Fibroblast of lung (primary cell): ENCODE data around the gene OSBP2. TPM values are rescaled to one million over a fixed set of nuclear protein-coding genes. Genes with fewer than 3 reads are reported as not detected.
A peak's percentile ranks its signal among the peaks of the same experiment; 100 is the strongest.

ENCODE experiments used
- DNase-seq, 2 donors: peaks; one replicate each; pipeline versions ENCODE4 v3.0.0 to v3.0.0-alpha.2; 2010; ENCODE audit warnings: low read depth in 2 of 2
- H2AFZ ChIP-seq: 2 replicates; pipeline ENCODE4 v1.5.1; 2012; ENCODE audit warnings: low read length, control low read depth, inconsistent platforms
- H3K27ac ChIP-seq: 2 replicates; pipeline ENCODE4 v1.5.1; 2011; ENCODE audit warnings: low read length, control low read depth; ENCODE audit not compliant: insufficient read depth
- H3K27me3 ChIP-seq: 2 replicates; pipeline ENCODE4 v1.5.1; 2011; ENCODE audit warnings: mild to moderate bottlenecking, low read length; ENCODE audit not compliant: control insufficient read depth, insufficient read depth
- H3K36me3 ChIP-seq: 2 replicates; pipeline ENCODE4 v1.5.1; 2011; ENCODE audit warnings: low read length; ENCODE audit not compliant: control insufficient read depth, insufficient read depth
- H3K4me1 ChIP-seq: 2 replicates; pipeline ENCODE4 v1.5.1; 2011; ENCODE audit warnings: low read length; ENCODE audit not compliant: control insufficient read depth, insufficient read depth; ENCODE audit errors: extremely low read depth
- H3K4me2 ChIP-seq: 2 replicates; pipeline ENCODE4 v1.5.1; 2011; ENCODE audit warnings: low read length, control low read depth; ENCODE audit not compliant: insufficient read depth; ENCODE audit errors: extremely low read depth
- H3K4me3 ChIP-seq, 4 experiments: fragments of 200-600 bp in 1 of 4; sonication (generic) in 1 of 4; replicated peaks in 1 of 4; 2 replicates each; pipeline ENCODE4 v1.5.1; 2011 to 2016; ENCODE audit warnings: low read length in 4 of 4, low read depth in 3 of 4, mild to moderate bottlenecking in 3 of 4, control low read depth in 2 of 4, inconsistent platforms in 1 of 4, mixed read lengths in 1 of 4; ENCODE audit not compliant: insufficient read depth in 1 of 4; ENCODE audit errors: control extremely low read depth in 1 of 4
- H3K79me2 ChIP-seq: 2 replicates; pipeline ENCODE4 v1.5.1; 2012; ENCODE audit warnings: mild to moderate bottlenecking, low read length, inconsistent platforms; ENCODE audit not compliant: control insufficient read depth, insufficient read depth
- H3K9ac ChIP-seq: 2 replicates; pipeline ENCODE4 v1.5.1; 2011; ENCODE audit warnings: mild to moderate bottlenecking, low read length, control low read depth; ENCODE audit not compliant: insufficient read depth
- H3K9me3 ChIP-seq: 2 replicates; pipeline ENCODE4 v1.5.1; 2012; ENCODE audit warnings: low read depth, low read length; ENCODE audit not compliant: control insufficient read depth, insufficient read depth
- H4K20me1 ChIP-seq: 2 replicates; pipeline ENCODE4 v1.5.1; 2011; ENCODE audit warnings: low read length; ENCODE audit not compliant: control insufficient read depth, insufficient read depth; ENCODE audit errors: extremely low read depth
- EZH2 ChIP-seq: IDR thresholded peaks from 2 replicates; pipeline ENCODE4 v1.5.1; 2012; ENCODE audit warnings: low read length, control low read depth, mild to moderate bottlenecking; ENCODE audit errors: missing control alignments
- polyA plus RNA-seq, 2 donors: library from polyadenylated mRNA; depleted of rRNA in 1 of 2; stranded (reverse) in 1 of 2; unstranded in 1 of 2; fragments of >200 nt; gene quantifications; 2 replicates each; pipeline ENCODE4 v1.2.1, GENCODE V29; 2011 to 2012; ENCODE audit warnings: missing spikeins in 1 of 2
- total RNA-seq: library from RNA; depleted of rRNA; stranded (reverse); fragments of >200 nt; gene quantifications from 2 replicates; pipeline ENCODE4 v1.2.1, GENCODE V29; 2014
- TF ChIP-seq, protein P1 (sequence below), 2 donors: IDR thresholded peaks in 1 of 2; conservative IDR thresholded peaks in 1 of 2; 1 replicate in 1 of 2; 2 replicates in 1 of 2; pipeline ENCODE4 v1.5.1; 2011 to 2012; ENCODE audit warnings: low read length in 2 of 2, control low read depth in 1 of 2, inconsistent platforms in 1 of 2, low read depth in 1 of 2, mild to moderate bottlenecking in 1 of 2

OSBP2 gene
- total and polyA plus RNA-seq, 2 donors (not counting 1 experiment from before 2014, with no cell fraction given) = 0.40 to 3.8 TPM

DNA sequence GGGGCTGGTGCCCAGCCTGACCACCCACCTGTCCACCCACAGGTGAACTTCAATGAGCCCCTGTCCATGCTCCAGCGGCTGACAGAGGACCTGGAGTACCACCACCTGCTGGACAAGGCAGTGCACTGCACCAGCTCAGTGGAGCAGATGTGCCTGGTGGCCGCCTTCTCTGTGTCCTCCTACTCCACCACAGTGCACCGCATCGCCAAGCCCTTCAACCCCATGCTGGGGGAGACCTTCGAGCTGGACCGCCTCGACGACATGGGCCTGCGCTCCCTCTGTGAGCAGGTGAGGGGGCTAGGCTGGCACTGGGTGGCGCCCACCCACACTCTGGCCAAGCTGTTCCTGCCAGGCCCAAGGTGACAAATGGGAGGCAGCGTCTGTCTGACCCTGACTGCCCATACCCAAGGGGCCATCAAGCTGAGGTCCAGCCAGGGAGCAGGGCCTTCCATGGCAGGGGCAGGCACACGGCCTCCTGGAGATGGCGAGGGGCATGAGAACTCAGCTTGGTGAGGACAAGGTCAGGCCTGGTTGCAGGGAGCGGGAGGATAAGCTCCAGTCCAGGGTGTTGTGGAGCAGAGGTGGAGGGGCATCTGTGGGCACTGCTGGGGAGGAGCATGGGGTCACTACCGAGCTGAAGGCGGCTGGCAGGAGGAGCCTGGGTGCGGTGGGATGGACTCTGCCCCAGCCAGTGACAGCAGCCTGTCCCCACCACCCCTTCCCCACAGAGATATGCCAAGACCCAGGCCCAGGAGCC, 196.2 kb downstream of the OSBP2 start:
- H3K27me3 ChIP-seq = no peaks in the 10 kb centered on the region
- no peak overlapping the region for H3K27ac ChIP-seq
- no peak overlapping the region for H3K9ac ChIP-seq
- no peaks in the 10 kb centered on the region for H3K9me3 ChIP-seq
- H3K4me3 ChIP-seq = no peak overlapping the region
- H4K20me1 ChIP-seq = no peaks in the 10 kb centered on the region
- no peak overlapping the region for H3K4me2 ChIP-seq
- TF ChIP-seq, protein P1, sequence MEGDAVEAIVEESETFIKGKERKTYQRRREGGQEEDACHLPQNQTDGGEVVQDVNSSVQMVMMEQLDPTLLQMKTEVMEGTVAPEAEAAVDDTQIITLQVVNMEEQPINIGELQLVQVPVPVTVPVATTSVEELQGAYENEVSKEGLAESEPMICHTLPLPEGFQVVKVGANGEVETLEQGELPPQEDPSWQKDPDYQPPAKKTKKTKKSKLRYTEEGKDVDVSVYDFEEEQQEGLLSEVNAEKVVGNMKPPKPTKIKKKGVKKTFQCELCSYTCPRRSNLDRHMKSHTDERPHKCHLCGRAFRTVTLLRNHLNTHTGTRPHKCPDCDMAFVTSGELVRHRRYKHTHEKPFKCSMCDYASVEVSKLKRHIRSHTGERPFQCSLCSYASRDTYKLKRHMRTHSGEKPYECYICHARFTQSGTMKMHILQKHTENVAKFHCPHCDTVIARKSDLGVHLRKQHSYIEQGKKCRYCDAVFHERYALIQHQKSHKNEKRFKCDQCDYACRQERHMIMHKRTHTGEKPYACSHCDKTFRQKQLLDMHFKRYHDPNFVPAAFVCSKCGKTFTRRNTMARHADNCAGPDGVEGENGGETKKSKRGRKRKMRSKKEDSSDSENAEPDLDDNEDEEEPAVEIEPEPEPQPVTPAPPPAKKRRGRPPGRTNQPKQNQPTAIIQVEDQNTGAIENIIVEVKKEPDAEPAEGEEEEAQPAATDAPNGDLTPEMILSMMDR (conservative IDR thresholded peaks at IDR 0.05 in 1 of 2, IDR thresholded peaks at IDR 0.05 in 1 of 2; ENCODE audit: low read depth in 1 of 2, low read length in 2 of 2) = peak; percentile 59 to 90
- TF ChIP-seq EZH2 = no peak
- H2AFZ ChIP-seq = no peak overlapping the region
- no peaks in the 10 kb centered on the region for H3K36me3 ChIP-seq
- no peaks in the 10 kb centered on the region for H3K79me2 ChIP-seq
- no peaks in the 10 kb centered on the region for H3K4me1 ChIP-seq
- DNase-seq = peak; percentile 10 to 23

GRCh38 chr22:30891443-30891755, 196.7 kb downstream of the OSBP2 start:
- Histone ChIP-seq H3K36me3 (no peaks in the 10 kb centered on the region), H3K4me2 (no peak overlapping the region), H3K27ac (no peak overlapping the region), H3K79me2 (no peaks in the 10 kb centered on the region), H3K9me3 (no peaks in the 10 kb centered on the region), H3K4me3 (no peak overlapping the region), H2AFZ (no peak overlapping the region), H3K9ac (no peak overlapping the region), H3K27me3 (no peaks in the 10 kb centered on the region), H4K20me1 (no peaks in the 10 kb centered on the region), H3K4me1 (no peaks in the 10 kb centered on the region)
- TF ChIP-seq, protein P1 (conservative IDR thresholded peaks at IDR 0.05 in 1 of 2, IDR thresholded peaks at IDR 0.05 in 1 of 2; ENCODE audit: low read depth in 1 of 2, low read length in 2 of 2) = no peak
- TF ChIP-seq EZH2 = no peak
- no peak for DNase-seq

GRCh38 chr22:30891781-30892180, 197.1 kb downstream of the OSBP2 start:
- Histone ChIP-seq H3K27me3 (no peaks in the 10 kb centered on the region), H3K4me3 (no peak overlapping the region), H3K9me3 (no peaks in the 10 kb centered on the region), H3K4me1 (no peaks in the 10 kb centered on the region), H3K27ac (no peak overlapping the region), H3K79me2 (no peaks in the 10 kb centered on the region), H3K36me3 (no peaks in the 10 kb centered on the region), H4K20me1 (no peaks in the 10 kb centered on the region), H3K4me2 (no peak overlapping the region), H3K9ac (no peak overlapping the region), H2AFZ (no peak overlapping the region)
- DNase-seq = no peak
- TF ChIP-seq, protein P1 (conservative IDR thresholded peaks at IDR 0.05 in 1 of 2, IDR thresholded peaks at IDR 0.05 in 1 of 2; ENCODE audit: low read depth in 1 of 2, low read length in 2 of 2) = no peak
- no peak for TF ChIP-seq EZH2
